HG03095 (cell line): Measurements from ENCODE around the gene SNUPN.
"Not testable (repeated sequence)": the region's sequence is repeated elsewhere in the genome, so short reads cannot be mapped to it uniquely, and the experiment has no call there.

Experiments
- ATAC-seq: cut with Tn5 transposase; IDR thresholded peaks from one replicate; pipeline ENCODE4 v1.9.1; 2021; ENCODE audit warnings: moderate library complexity; ENCODE audit not compliant: unreplicated experiment

The SNUPN gene

GRCh38 chr15:75637245-75638009 lies 11.9 kb upstream of the SNUPN start:
- no peak for ATAC-seq

GRCh38 chr15:75636026-75636425 lies 10.5 kb upstream of the SNUPN start:
- ATAC-seq: no peak

- ATAC-seq: not testable (repeated sequence)
Measured at GRCh38 chr15:75633922-75634321, 8.4 kb upstream of the SNUPN start.

GRCh38 chr15:75631935-75632334 lies 6.4 kb upstream of the SNUPN start:
- ATAC-seq: no peak

GRCh38 chr15:75622505-75622904 lies 3.0 kb downstream of the SNUPN start:
- no peak for ATAC-seq

GRCh38 chr15:75620841-75621391 lies 4.6 kb downstream of the SNUPN start:
- ATAC-seq: no peak

GRCh38 chr15:75620058-75620820 lies 5.3 kb downstream of the SNUPN start:
- ATAC-seq: no peak

- ATAC-seq: no peak
Measured at GRCh38 chr15:75616766-75617165, 8.8 kb downstream of the SNUPN start.

- no peak for ATAC-seq
Measured at GRCh38 chr15:75606711-75607699, 18.5 kb downstream of the SNUPN start.

- no peak for ATAC-seq
Measured at GRCh38 chr15:75606026-75606425, 19.5 kb downstream of the SNUPN start.

GRCh38 chr15:75599401-75599800 lies 26.1 kb downstream of the SNUPN start:
- no peak for ATAC-seq

- no peak for ATAC-seq
Measured at GRCh38 chr15:75598361-75598760, 27.2 kb downstream of the SNUPN start.

GRCh38 chr15:75597667-75598341 lies 27.7 kb downstream of the SNUPN start:
- no peak for ATAC-seq

- ATAC-seq: no peak
Measured at GRCh38 chr15:75596703-75597345, 28.7 kb downstream of the SNUPN start.

- ATAC-seq: no peak
Measured at GRCh38 chr15:75594276-75594675, 31.2 kb downstream of the SNUPN start.

GRCh38 chr15:75591655-75592364 lies 33.7 kb downstream of the SNUPN start:
- no peak for ATAC-seq

GRCh38 chr15:75590239-75590638 lies 35.3 kb downstream of the SNUPN start:
- no peak for ATAC-seq

GRCh38 chr15:75589071-75589470 lies 36.5 kb downstream of the SNUPN start:
- no peak for ATAC-seq

- not testable (repeated sequence) for ATAC-seq
Measured at GRCh38 chr15:75586422-75586821, 39.1 kb downstream of the SNUPN start.
